ENCODE results near the gene GAB2. TPM values are rescaled to one million over a fixed set of nuclear protein-coding genes. Genes with fewer than 3 reads are reported as not detected.

The GAB2 gene
- total RNA-seq, 1 experiment from 2014 or later, result 3.3 TPM

DNA sequence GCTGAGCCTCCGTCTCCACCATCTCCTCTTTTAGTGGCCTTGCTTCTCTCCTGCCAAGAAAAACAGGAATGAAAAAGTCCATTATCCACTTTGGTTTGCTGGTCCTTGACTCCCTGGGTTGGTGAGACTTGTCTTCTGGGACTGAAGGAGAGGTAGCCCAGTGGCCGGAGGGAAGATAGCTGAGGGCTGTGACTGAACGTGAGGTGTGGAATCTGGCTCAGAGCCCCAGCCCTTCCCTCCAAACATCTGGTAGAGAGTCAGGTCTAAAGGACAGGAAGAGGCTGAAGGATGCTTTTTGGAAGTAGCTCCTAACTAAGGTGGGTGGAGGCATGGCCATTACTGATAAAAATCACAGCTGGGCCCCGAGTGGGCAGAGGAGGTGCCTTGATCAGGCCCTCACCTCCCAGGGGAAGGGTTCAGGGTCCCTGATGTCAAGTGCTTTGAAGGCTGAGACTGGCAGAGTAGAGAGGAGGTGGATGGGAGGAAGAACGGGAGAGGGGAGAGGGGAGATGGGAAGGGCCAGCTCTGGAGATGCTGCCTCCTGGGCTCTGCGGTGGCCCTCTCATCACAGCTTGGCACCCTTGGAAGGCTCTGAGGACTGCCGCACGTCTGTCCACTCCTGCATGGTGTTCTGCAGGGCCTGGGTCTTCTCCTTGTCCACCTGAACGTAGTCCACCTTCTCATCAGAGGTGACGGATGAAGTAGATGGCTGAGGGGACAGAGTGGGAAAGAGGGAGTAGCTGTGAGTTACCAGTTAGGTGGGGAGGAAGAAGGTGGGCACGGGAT is 198.7 kb downstream of the GAB2 start:
- no peak for TF ChIP-seq CTCF (conservative IDR thresholded peaks at IDR 0.05)
- H2AK5ac ChIP-seq (ENCODE audit: insufficient read length, low read length), result no peak overlapping the region
- no peaks in the 10 kb centered on the region for H3K23me2 ChIP-seq (ENCODE audit: insufficient read length, low read depth, low read length, poor library complexity, severe bottlenecking)
- no peaks in the 10 kb centered on the region for H3K4me1 Mint-ChIP-seq
- no peak overlapping the region for H2BK15ac ChIP-seq (ENCODE audit: low read depth, low read length)
- no peak overlapping the region for H3K56ac ChIP-seq (ENCODE audit: insufficient read length, low read depth, low read length)
- H3K4me3 Mint-ChIP-seq, result no peak overlapping the region
- no peaks in the 10 kb centered on the region for H3K9me3 ChIP-seq (ENCODE audit: control insufficient read depth, low read depth, low read length)
- no peak overlapping the region for H3K14ac ChIP-seq (ENCODE audit: insufficient read depth, low read length)
- H3K36me3 Mint-ChIP-seq (ENCODE audit: insufficient read depth in 1 of 3, low read depth in 3 of 3), result peaks cover 0 to 21% (median 17%) of the 10 kb centered on the region in 3 experiments; a peak in 6 of 7 replicates
- no CpG with 5 or more reads among the region's 11 CpGs for WGBS (ENCODE audit: extremely low coverage, insufficient read length, low lambda C conversion rate)
- H3K27me3 Mint-ChIP-seq (ENCODE audit: low read depth), result no peaks in the 10 kb centered on the region
- H3K79me2 ChIP-seq (ENCODE audit: insufficient read depth, low read length), result no peaks in the 10 kb centered on the region
- peak; percentile 16 for DNase-seq
- no peak overlapping the region for H3K9ac ChIP-seq (ENCODE audit: extremely low read depth, insufficient read length, low read length)
- no peaks in the 10 kb centered on the region for H3K9me3 Mint-ChIP-seq
- H3T11ph ChIP-seq (ENCODE audit: low read length), result no peak overlapping the region
- no peak overlapping the region for H2BK12ac ChIP-seq (ENCODE audit: insufficient read length, low read depth, low read length)
- H4K20me1 ChIP-seq (ENCODE audit: control insufficient read depth, insufficient read depth, insufficient read length), result no peaks in the 10 kb centered on the region
- H2BK120ac ChIP-seq (ENCODE audit: low read depth, low read length, poor library complexity, severe bottlenecking), result no peak overlapping the region
- H3K23ac ChIP-seq (ENCODE audit: insufficient read length, low read depth, low read length), result no peak overlapping the region
- H4K5ac ChIP-seq (ENCODE audit: insufficient read length, low read depth, low read length), result no peak overlapping the region
- no peak overlapping the region for H2BK5ac ChIP-seq (ENCODE audit: insufficient read length, low read length)
- H2BK20ac ChIP-seq (ENCODE audit: low read depth, low read length, poor library complexity, severe bottlenecking), result no peak overlapping the region
- H3K27ac Mint-ChIP-seq, result no peak overlapping the region; a peak in 2 of 7 replicates
- no peak overlapping the region for H4K8ac ChIP-seq (replicated peaks; ENCODE audit: insufficient read length, low read depth, low read length)
- no peak overlapping the region for H3K4ac ChIP-seq (ENCODE audit: low read depth, low read length)
- H3K27me3 ChIP-seq (ENCODE audit: insufficient read depth, low read length), result no peaks in the 10 kb centered on the region
- H3K4me1 ChIP-seq (ENCODE audit: insufficient read depth, low read length), result no peaks in the 10 kb centered on the region
- H4K91ac ChIP-seq (ENCODE audit: insufficient read length, low read depth, low read length), result no peak overlapping the region
- no peak overlapping the region for H2AFZ ChIP-seq (ENCODE audit: low read length)
- H3K18ac ChIP-seq (ENCODE audit: insufficient read length, low read depth, low read length), result no peak overlapping the region
- no peak overlapping the region for H3K27ac ChIP-seq (ENCODE audit: insufficient read length, low read depth, low read length)
- no peak overlapping the region for H3K4me2 ChIP-seq (ENCODE audit: insufficient read depth, insufficient read length, low read length)
- H3K79me1 ChIP-seq (ENCODE audit: insufficient read depth, low read depth, low read length, poor library complexity, severe bottlenecking), result no peaks in the 10 kb centered on the region

Measured in H9 (cell line).